ENCODE data around the gene PI4KB. TPM values are rescaled to one million over a fixed set of nuclear protein-coding genes. Genes with fewer than 3 reads are reported as not detected.

The PI4KB gene
- total and polyA plus RNA-seq, 2 of the 4 experiments (the other 2 are of a cell fraction) = 82.4 to 94.5 TPM

DNA sequence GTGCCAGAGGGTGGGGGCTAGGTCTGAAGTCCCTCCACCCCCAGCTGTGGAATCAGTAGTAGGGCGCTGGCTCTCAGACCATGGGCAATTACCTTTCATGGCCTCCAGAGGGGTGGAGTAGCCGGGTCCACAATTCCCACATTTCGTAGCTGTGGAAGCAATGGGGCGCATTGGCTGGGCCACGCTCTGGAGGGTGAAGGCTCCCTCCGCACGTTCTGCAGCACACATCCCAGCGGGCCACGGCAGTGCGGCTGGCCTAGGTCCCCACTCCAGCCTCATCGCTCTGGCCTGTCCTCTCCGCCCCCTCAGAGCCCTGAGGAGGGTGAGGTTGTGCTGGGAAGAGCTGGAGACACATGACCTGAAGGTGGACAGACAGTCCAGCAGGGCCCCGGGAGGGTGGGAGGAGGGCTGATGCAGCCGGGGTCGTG is 42.4 kb upstream of the PI4KB start:
- no peak overlapping the region for H4K5ac ChIP-seq (ENCODE audit: low read depth, low read length)
- BruUV-seq (replicated peaks) = no TSS peak
- WGBS, 2 experiments (ENCODE audit: extremely low coverage in 2 of 2, insufficient read length in 1 of 2) = 100% methylated on average over 3 of the region's 15 CpGs; no CpG with 5 or more reads in 1 of the 2 experiments
- H3K4me1 ChIP-seq (ENCODE audit: control insufficient read depth, insufficient read depth, low read length) = peaks cover 14% of the 10 kb centered on the region
- H2AK9ac ChIP-seq (replicated peaks; ENCODE audit: low read depth, low read length, poor library complexity) = no peak overlapping the region
- H3K9me1 ChIP-seq (ENCODE audit: insufficient read depth, low read length) = peaks cover 14% of the 10 kb centered on the region
- no peaks in the 10 kb centered on the region for H3K9me3 ChIP-seq (ENCODE audit: control insufficient read depth, insufficient read depth, low read length)
- CTCF ChIA-PET = interaction anchor here (0.7 kb wide), 1 partner anchor 29 kb away, joined by 4 read pairs; no protein-coding TSS in a partner anchor
- intact Hi-C loops (cut with micrococcal nuclease) = no loop called here
- no peak overlapping the region for H2AK5ac ChIP-seq (ENCODE audit: low read depth, low read length)
- H4K20me1 ChIP-seq (ENCODE audit: insufficient read depth, low read length) = no peaks in the 10 kb centered on the region
- H3K27ac ChIP-seq (ENCODE audit: insufficient read depth, low read length) = no peak overlapping the region
- POLR2A ChIA-PET (ENCODE audit: unreplicated experiment) = no interaction called here
- H3K4me3 ChIP-seq (ENCODE audit: insufficient read depth, low read depth, low read length) = no peak overlapping the region
- no peak overlapping the region for H4K91ac ChIP-seq (ENCODE audit: insufficient read depth, low read depth, low read length)
- no peak overlapping the region for H2BK120ac ChIP-seq (ENCODE audit: low read depth, low read length)
- no peak overlapping the region for H3K4me2 ChIP-seq (ENCODE audit: low read depth, low read length)
- no peak overlapping the region for H2BK5ac ChIP-seq (ENCODE audit: low read depth, low read length, poor library complexity, severe bottlenecking)
- ATAC-seq (ENCODE audit: low read depth) (no peak), DNase-seq (no peak)
- no peak overlapping the region for H3K18ac ChIP-seq (ENCODE audit: low read depth, low read length)
- H3K4ac ChIP-seq (ENCODE audit: low read depth, low read length) = no peak overlapping the region
- H2BK15ac ChIP-seq (ENCODE audit: low read depth, low read length) = no peak overlapping the region
- H3K27me3 ChIP-seq (ENCODE audit: control insufficient read depth, insufficient read depth, low read length) = no peaks in the 10 kb centered on the region
- TF ChIP-seq SMC3 (IDR thresholded peaks at IDR 0.05; ENCODE audit: low read depth, low read length) (no peak), CHD1 (IDR thresholded peaks at IDR 0.05; ENCODE audit: low read depth, low read length) (no peak), CEBPB (IDR thresholded peaks at IDR 0.05; ENCODE audit: low read depth, low read length) (no peak)
- TF ChIP-seq, protein P1, sequence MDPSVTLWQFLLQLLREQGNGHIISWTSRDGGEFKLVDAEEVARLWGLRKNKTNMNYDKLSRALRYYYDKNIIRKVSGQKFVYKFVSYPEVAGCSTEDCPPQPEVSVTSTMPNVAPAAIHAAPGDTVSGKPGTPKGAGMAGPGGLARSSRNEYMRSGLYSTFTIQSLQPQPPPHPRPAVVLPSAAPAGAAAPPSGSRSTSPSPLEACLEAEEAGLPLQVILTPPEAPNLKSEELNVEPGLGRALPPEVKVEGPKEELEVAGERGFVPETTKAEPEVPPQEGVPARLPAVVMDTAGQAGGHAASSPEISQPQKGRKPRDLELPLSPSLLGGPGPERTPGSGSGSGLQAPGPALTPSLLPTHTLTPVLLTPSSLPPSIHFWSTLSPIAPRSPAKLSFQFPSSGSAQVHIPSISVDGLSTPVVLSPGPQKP (IDR thresholded peaks at IDR 0.05; ENCODE audit: borderline replicate concordance, low read depth, low read length) = no peak
- in situ Hi-C loops (cut with MboI; ENCODE audit: low sequenced_read_pairs) = no loop called here
- no peak overlapping the region for H4K8ac ChIP-seq (ENCODE audit: low read depth in 2 of 2, low read length in 2 of 2)
- no peak overlapping the region for H2BK20ac ChIP-seq (ENCODE audit: low read depth, low read length)
- no peak overlapping the region for H3K23ac ChIP-seq (ENCODE audit: low read depth, low read length)
- peaks cover 28% of the 10 kb centered on the region for H3K36me3 ChIP-seq (ENCODE audit: control insufficient read depth, insufficient read depth, low read length)
- H2AFZ ChIP-seq (replicated peaks; ENCODE audit: low read length, poor library complexity) = no peak overlapping the region
- dilution Hi-C loops (cut with HindIII; ENCODE audit: low sequenced_read_pairs, unreplicated experiment) = no loop called here
- no peak overlapping the region for H3K56ac ChIP-seq (ENCODE audit: extremely low read depth, insufficient read depth, low read length)
- no peak overlapping the region for H3K9ac ChIP-seq (ENCODE audit: low read depth, low read length)
- peaks cover 0 to 10% of the 10 kb centered on the region in 2 experiments; a peak in 1 of 4 replicates for H3K79me1 ChIP-seq (ENCODE audit: low read depth in 1 of 2, low read length in 2 of 2)
- H3K14ac ChIP-seq (replicated peaks; ENCODE audit: low read depth, low read length) = no peak overlapping the region

Measured in IMR-90 (cell line).